Spleen (tissue), 7 donors: ENCODE measurements around the gene FRMD4A.

Source experiments
- POLR2A ChIP-seq, 3 donors: fragments of 450-650 bp; IDR thresholded peaks; one replicate each; pipeline ENCODE4 v1.5.1; 2017; ENCODE audit warnings: antibody characterized with exemption in 3 of 3, mild to moderate bottlenecking in 1 of 3
- TF ChIP-seq, protein P1 (sequence below), 11 experiments: fragments of 200-600 bp in 7 of 11; fragments of 450-650 bp in 4 of 11; sonication (generic) in 4 of 11; IDR thresholded peaks in 8 of 11; conservative IDR thresholded peaks in 3 of 11; 1 replicate in 7 of 11; 2 replicates in 4 of 11; pipeline versions ENCODE4 v1.4.0 to v1.8.0; 2016 to 2021; ENCODE audit warnings: antibody characterized with exemption in 11 of 11, inconsistent platforms in 4 of 11, mild to moderate bottlenecking in 1 of 11
- donor health status: DM: no; HTN: no; CAD: no; lungs with moderate emphysema.
- donor health status: DM: no; HTN: no; CAD: no.
- donor health status: DM: no; HTN: no; CAD: no.

- TF ChIP-seq, protein P1, sequence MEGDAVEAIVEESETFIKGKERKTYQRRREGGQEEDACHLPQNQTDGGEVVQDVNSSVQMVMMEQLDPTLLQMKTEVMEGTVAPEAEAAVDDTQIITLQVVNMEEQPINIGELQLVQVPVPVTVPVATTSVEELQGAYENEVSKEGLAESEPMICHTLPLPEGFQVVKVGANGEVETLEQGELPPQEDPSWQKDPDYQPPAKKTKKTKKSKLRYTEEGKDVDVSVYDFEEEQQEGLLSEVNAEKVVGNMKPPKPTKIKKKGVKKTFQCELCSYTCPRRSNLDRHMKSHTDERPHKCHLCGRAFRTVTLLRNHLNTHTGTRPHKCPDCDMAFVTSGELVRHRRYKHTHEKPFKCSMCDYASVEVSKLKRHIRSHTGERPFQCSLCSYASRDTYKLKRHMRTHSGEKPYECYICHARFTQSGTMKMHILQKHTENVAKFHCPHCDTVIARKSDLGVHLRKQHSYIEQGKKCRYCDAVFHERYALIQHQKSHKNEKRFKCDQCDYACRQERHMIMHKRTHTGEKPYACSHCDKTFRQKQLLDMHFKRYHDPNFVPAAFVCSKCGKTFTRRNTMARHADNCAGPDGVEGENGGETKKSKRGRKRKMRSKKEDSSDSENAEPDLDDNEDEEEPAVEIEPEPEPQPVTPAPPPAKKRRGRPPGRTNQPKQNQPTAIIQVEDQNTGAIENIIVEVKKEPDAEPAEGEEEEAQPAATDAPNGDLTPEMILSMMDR (IDR thresholded peaks at IDR 0.05 in 8 of 11, conservative IDR thresholded peaks at IDR 0.05 in 3 of 11) = no peak
- no peak for TF ChIP-seq POLR2A (IDR thresholded peaks at IDR 0.05)
Observed at GRCh38 chr10:14362104-14362503, 31.4 kb upstream of the FRMD4A start.
